Endothelial cell of umbilical vein (primary cell): ENCODE results near the gene SHISA9. TPM values are rescaled to one million over a fixed set of nuclear protein-coding genes. Genes with fewer than 3 reads are reported as not detected.

ENCODE experiments used
- BruUV-seq: library from RNA; stranded (reverse); fragments of 400-500 nt; replicated peaks from 2 replicates; lab custom pipeline; 2021; lab: Mats Ljungman, UMichigan
- CTCF ChIA-PET: fragments of 300-600, 350-600 bp; sonication (Branson Sonifier 250); formaldehyde crosslinking; loops from one replicate; lab custom pipeline; 2021; ENCODE audit warnings: antibody characterized with exemption, inconsistent platforms; lab: Charles Lee
- POLR2A ChIA-PET: fragments of 300-600, 350-600 bp; sonication (Branson Sonifier 250); formaldehyde crosslinking; loops from one replicate; lab custom pipeline; 2021; ENCODE audit warnings: antibody characterized with exemption, inconsistent platforms; lab: Charles Lee
- DNase-seq: peaks from one replicate; pipeline ENCODE4 v3.0.0-alpha.2; 2011; ENCODE audit warnings: low read depth, low spot score
- FAIRE-seq: peaks from 2 replicates; lab custom pipeline; 2011; peaks lifted over from hg19 to GRCh38; lab: Jason Lieb, UNC
- H2AFZ ChIP-seq: 2 replicates; pipeline ENCODE4 v1.6.0; 2012; ENCODE audit warnings: low read depth, low read length, control low read depth, inconsistent platforms
- H3K27ac ChIP-seq: 2 replicates; pipeline ENCODE4 v1.5.1; 2011; ENCODE audit warnings: low read depth, mild to moderate bottlenecking, control low read depth, low read length, moderate library complexity; ENCODE audit not compliant: insufficient read depth
- H3K27me3 ChIP-seq, 2 experiments: 2 replicates each; pipeline versions ENCODE4 v1.6.0 to v1.6.1; 2011; ENCODE audit warnings: low read length in 2 of 2, mixed read lengths in 1 of 2; ENCODE audit not compliant: control insufficient read depth in 2 of 2, insufficient read depth in 2 of 2
- H3K36me3 ChIP-seq, 2 experiments: 2 replicates in 1 of 2; 3 replicates in 1 of 2; pipeline ENCODE4 v1.5.1; 2011; ENCODE audit warnings: low read length in 2 of 2, mild to moderate bottlenecking in 1 of 2, moderate library complexity in 1 of 2; ENCODE audit not compliant: control insufficient read depth in 2 of 2, insufficient read depth in 2 of 2; ENCODE audit errors: extremely low read depth in 1 of 2
- H3K4me1 ChIP-seq: 3 replicates; pipeline ENCODE4 v1.5.1; 2011; ENCODE audit warnings: mild to moderate bottlenecking, low read length; ENCODE audit not compliant: control insufficient read depth, insufficient read depth; ENCODE audit errors: extremely low read depth
- H3K4me2 ChIP-seq: 2 replicates; pipeline ENCODE4 v1.6.1; 2011; ENCODE audit warnings: low read length, control low read depth, mixed read lengths; ENCODE audit not compliant: insufficient read depth
- H3K4me3 ChIP-seq, 3 experiments: fragments of 200-600 bp in 1 of 3; sonication (generic), shearing (Covaris generic) in 1 of 3; replicated peaks in 1 of 3; 2 replicates each; pipeline ENCODE4 v1.5.1; 2011 to 2016; ENCODE audit warnings: control low read depth in 3 of 3, low read length in 3 of 3, mild to moderate bottlenecking in 2 of 3, inconsistent platforms in 1 of 3, low read depth in 1 of 3, moderate library complexity in 1 of 3; ENCODE audit not compliant: insufficient read depth in 1 of 3
- H3K79me2 ChIP-seq: 2 replicates; pipeline ENCODE4 v1.6.0; 2012; ENCODE audit warnings: low read length, inconsistent platforms; ENCODE audit not compliant: control insufficient read depth, insufficient read depth
- H3K9ac ChIP-seq: replicated peaks from 2 replicates; pipeline ENCODE3; 2011; ENCODE audit warnings: low read length, control low read depth; ENCODE audit not compliant: insufficient read depth; ENCODE audit errors: extremely low read depth
- H3K9me1 ChIP-seq: replicated peaks from 3 replicates; pipeline ENCODE4 v1.6.0; 2011; ENCODE audit warnings: mild to moderate bottlenecking, low read length; ENCODE audit not compliant: control insufficient read depth, insufficient read depth; ENCODE audit errors: extremely low read depth
- H3K9me3 ChIP-seq: replicated peaks from 2 replicates; pipeline ENCODE4 v1.5.1; 2012; ENCODE audit warnings: low read length, inconsistent platforms; ENCODE audit not compliant: control insufficient read depth, insufficient read depth
- H4K20me1 ChIP-seq: replicated peaks from 2 replicates; pipeline ENCODE3; 2011; ENCODE audit warnings: mild to moderate bottlenecking, low read length; ENCODE audit not compliant: control insufficient read depth, insufficient read depth; ENCODE audit errors: extremely low read depth
- EZH2 ChIP-seq: IDR thresholded peaks from 2 replicates; pipeline ENCODE4 v1.6.1; 2012; ENCODE audit warnings: borderline replicate concordance, low read depth, mild to moderate bottlenecking, moderate library complexity, low read length, inconsistent platforms; ENCODE audit not compliant: severe bottlenecking
- FOS ChIP-seq: IDR thresholded peaks from 2 replicates; pipeline ENCODE4 v1.6.1; 2011; ENCODE audit warnings: mild to moderate bottlenecking, low read length, moderate library complexity, borderline replicate concordance; ENCODE audit not compliant: insufficient read depth
- GATA2 ChIP-seq: IDR thresholded peaks from 2 replicates; pipeline ENCODE4 v1.7.0; 2011; ENCODE audit warnings: low read depth, mild to moderate bottlenecking, moderate library complexity, mixed read lengths, low read length; ENCODE audit not compliant: insufficient read length, insufficient read depth
- JUN ChIP-seq: IDR thresholded peaks from 2 replicates; pipeline ENCODE4 v1.6.1; 2011; ENCODE audit warnings: borderline replicate concordance, low read depth; ENCODE audit not compliant: insufficient read length, insufficient read depth
- MYC ChIP-seq: IDR thresholded peaks from one replicate; pipeline ENCODE4 v1.6.1; 2011; ENCODE audit warnings: mild to moderate bottlenecking, low read depth, low read length
- POLR2A ChIP-seq: IDR thresholded peaks from 2 replicates; pipeline ENCODE4 v1.6.1; 2012; ENCODE audit warnings: low read depth, mild to moderate bottlenecking, control low read depth, low read length
- POLR2AphosphoS5 ChIP-seq: IDR thresholded peaks from 2 replicates; pipeline ENCODE4 v1.6.1; 2012; ENCODE audit warnings: low read depth, mild to moderate bottlenecking, control low read depth, low read length, moderate library complexity; ENCODE audit not compliant: insufficient read depth
- dilution Hi-C: fragments of 300-500 bp; cut with MboI; formaldehyde crosslinking; loops from one replicate; pipeline ENCODE4 v1.15.0; 2019; ENCODE audit warnings: low sequenced_read_pairs; ENCODE audit not compliant: extremely low pct_ligation_motif_present
- intact Hi-C: fragments of 100-400 bp; cut with micrococcal nuclease; formaldehyde crosslinking; loops from one replicate; pipeline ENCODE4 v1.10.0; 2022
- polyA plus RNA-seq, 4 experiments: library from polyadenylated mRNA; depleted of rRNA in 3 of 4; stranded (reverse) in 3 of 4; unstranded in 1 of 4; fragments of >200 nt; gene quantifications; 2 replicates each; pipeline versions ENCODE4 v1.2.1 to v1.2.3, GENCODE V29; 2011 to 2012; ENCODE audit warnings: missing spikeins in 1 of 4
- total RNA-seq: library from RNA; stranded (reverse); gene quantifications from 2 replicates; pipeline ENCODE4 v1.2.3, GENCODE V29; 2021
- TF ChIP-seq, protein P1 (sequence below), 2 donors: IDR thresholded peaks; 1 replicate in 1 of 2; 2 replicates in 1 of 2; pipeline ENCODE4 v1.5.1; 2011; ENCODE audit warnings: low read length in 2 of 2, mild to moderate bottlenecking in 2 of 2, moderate library complexity in 2 of 2, control low read depth in 1 of 2, inconsistent platforms in 1 of 2, low read depth in 1 of 2; ENCODE audit not compliant: insufficient read depth in 1 of 2; ENCODE audit errors: extremely low read depth in 1 of 2
- TF ChIP-seq, protein P2 (sequence below): IDR thresholded peaks from 2 replicates; pipeline ENCODE4 v1.6.1; 2011; ENCODE audit not compliant: insufficient read depth, insufficient read length

Gene SHISA9
- total and polyA plus RNA-seq, 2 donors (not counting 3 experiments of a cell fraction or from before 2014, with no cell fraction given), result not detected

DNA sequence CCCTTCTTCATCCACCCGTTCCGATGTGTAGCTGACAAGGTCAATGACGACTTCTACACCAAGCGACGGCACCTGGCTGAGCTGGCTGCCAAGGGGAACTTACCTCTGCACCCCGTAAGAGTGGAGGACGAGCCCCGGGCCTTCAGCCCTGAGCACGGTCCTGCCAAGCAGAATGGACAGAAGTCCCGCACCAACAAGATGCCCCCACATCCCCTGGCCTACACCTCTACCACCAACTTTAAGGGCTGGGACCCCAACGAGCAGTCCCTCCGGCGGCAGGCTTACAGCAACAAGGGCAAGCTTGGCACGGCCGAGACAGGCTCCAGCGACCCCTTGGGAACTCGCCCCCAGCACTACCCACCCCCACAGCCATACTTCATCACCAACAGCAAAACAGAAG is 333.6 kb downstream of the SHISA9 start:
- no peak overlapping the region for H3K9ac ChIP-seq
- no peaks in the 10 kb centered on the region for H3K79me2 ChIP-seq
- H3K9me1 ChIP-seq, result no peaks in the 10 kb centered on the region
- no peak overlapping the region for H3K27ac ChIP-seq
- H4K20me1 ChIP-seq, result no peaks in the 10 kb centered on the region
- no peaks in the 10 kb centered on the region for H3K4me1 ChIP-seq
- peaks cover 4% of the 10 kb centered on the region for H3K9me3 ChIP-seq
- FAIRE-seq (no peak), DNase-seq (no peak)
- BruUV-seq, result no TSS peak
- no peak overlapping the region for H3K4me2 ChIP-seq
- H3K4me3 ChIP-seq, result no peak overlapping the region
- CTCF ChIA-PET, result no interaction called here
- H3K36me3 ChIP-seq, result no peaks in the 10 kb centered on the region
- no peaks in the 10 kb centered on the region for H3K27me3 ChIP-seq
- TF ChIP-seq, protein P1, sequence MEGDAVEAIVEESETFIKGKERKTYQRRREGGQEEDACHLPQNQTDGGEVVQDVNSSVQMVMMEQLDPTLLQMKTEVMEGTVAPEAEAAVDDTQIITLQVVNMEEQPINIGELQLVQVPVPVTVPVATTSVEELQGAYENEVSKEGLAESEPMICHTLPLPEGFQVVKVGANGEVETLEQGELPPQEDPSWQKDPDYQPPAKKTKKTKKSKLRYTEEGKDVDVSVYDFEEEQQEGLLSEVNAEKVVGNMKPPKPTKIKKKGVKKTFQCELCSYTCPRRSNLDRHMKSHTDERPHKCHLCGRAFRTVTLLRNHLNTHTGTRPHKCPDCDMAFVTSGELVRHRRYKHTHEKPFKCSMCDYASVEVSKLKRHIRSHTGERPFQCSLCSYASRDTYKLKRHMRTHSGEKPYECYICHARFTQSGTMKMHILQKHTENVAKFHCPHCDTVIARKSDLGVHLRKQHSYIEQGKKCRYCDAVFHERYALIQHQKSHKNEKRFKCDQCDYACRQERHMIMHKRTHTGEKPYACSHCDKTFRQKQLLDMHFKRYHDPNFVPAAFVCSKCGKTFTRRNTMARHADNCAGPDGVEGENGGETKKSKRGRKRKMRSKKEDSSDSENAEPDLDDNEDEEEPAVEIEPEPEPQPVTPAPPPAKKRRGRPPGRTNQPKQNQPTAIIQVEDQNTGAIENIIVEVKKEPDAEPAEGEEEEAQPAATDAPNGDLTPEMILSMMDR (IDR thresholded peaks at IDR 0.05; ENCODE audit: extremely low read depth in 1 of 2, insufficient read depth in 1 of 2, low read depth in 1 of 2, low read length in 2 of 2), result no peak
- TF ChIP-seq GATA2, result no peak
- TF ChIP-seq MYC, result no peak
- TF ChIP-seq FOS, result no peak
- TF ChIP-seq JUN, result no peak
- TF ChIP-seq POLR2A, result no peak
- no peak for TF ChIP-seq POLR2AphosphoS5
- no peak for TF ChIP-seq EZH2
- TF ChIP-seq, protein P2, sequence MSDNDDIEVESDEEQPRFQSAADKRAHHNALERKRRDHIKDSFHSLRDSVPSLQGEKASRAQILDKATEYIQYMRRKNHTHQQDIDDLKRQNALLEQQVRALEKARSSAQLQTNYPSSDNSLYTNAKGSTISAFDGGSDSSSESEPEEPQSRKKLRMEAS, result no peak
- intact Hi-C loops, result no loop called here
- POLR2A ChIA-PET, result no interaction called here
- dilution Hi-C loops, result no loop called here
- H2AFZ ChIP-seq, result no peak overlapping the region
